NK-92 treated with Interleukin-12 subunit alpha and Interleukin-12 subunit beta, amount 100 ng/mL, for 24 hours (cell line): ENCODE data around the gene IGSF23.
"Not testable (repeated sequence)": the region's sequence is repeated elsewhere in the genome, so short reads cannot be mapped to it uniquely, and the experiment has no call there.

Source experiments
- DNase-seq: peaks from one replicate; lab custom pipeline; 2025; lab: John Stamatoyannopoulos, UW

Gene IGSF23

GRCh38 chr19:44614313-44614712 is 950 bp downstream of the IGSF23 start:
- DNase-seq: no peak

- no peak for DNase-seq
These were observed 2.5 kb downstream of the IGSF23 start for GRCh38 chr19:44615863-44616247.

DNA sequence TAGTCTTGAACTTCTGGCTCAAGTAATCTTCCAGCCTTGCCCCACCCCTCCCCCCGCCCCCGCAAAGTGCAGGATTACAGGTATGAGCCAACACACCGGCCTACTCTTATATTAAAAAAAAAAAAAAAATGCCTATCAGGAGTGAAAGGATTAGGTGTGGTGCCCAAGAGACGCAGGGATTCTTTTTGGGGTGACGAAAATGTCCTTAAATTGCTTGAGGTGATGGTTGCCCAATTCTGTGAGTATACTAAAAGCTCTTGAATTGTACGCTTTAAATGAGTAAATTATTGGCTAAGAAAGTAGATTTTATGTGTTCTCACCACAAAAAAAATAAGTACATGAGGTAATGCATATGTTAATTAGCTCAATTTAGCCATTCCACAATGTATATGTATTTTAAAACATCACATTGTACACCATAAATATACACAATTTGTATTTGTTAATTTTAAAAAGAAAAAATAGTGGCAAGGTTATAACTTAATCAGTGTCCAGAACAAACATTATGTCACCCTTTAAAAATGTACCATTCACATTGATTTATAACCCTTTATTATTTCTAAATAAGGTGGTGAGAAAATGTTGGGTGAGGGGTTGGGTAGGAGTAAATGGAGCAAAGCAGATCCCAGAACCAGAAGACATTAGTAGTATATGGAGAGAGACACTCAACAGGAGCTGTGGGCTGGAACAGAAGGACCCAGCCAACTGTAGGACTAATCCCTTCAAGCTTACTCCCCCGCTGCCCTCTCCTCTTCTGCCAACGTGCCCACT is 3.9 kb downstream of the IGSF23 start:
- no peak for DNase-seq

DNA sequence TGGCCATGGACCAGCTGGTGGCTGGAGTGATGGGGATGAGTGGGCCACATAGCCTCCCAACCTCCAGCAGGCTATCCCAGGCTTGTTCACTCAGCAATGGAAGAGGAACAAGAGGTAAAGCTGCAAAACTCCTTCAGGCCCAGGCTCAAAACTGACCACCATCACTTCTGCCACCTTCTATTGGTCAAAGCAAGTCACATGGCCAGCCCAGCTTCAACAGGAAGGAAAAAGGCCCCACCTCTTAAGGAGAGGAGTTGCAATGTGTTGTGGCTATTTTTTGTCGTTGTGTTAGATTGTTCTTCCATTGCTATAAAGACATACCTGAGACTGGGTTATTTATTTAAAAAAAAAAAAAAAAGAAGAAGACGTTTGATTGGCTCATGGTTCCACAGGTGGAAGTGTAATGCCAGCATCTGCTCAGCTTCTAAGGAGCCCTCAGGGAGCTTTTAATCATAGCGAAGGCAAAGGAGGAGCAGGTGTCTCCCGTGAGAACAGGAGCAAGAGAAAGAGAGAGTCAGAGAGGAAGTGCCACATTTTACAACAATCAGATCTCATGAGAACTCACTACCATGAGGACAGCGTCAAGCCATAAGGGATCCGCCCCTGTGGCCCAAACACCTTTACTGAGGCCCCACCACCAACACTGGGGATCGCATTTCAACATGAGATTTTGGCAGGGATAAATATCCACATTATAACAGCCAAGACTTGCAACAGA is 5.4 kb downstream of the IGSF23 start:
- no peak for DNase-seq

DNA sequence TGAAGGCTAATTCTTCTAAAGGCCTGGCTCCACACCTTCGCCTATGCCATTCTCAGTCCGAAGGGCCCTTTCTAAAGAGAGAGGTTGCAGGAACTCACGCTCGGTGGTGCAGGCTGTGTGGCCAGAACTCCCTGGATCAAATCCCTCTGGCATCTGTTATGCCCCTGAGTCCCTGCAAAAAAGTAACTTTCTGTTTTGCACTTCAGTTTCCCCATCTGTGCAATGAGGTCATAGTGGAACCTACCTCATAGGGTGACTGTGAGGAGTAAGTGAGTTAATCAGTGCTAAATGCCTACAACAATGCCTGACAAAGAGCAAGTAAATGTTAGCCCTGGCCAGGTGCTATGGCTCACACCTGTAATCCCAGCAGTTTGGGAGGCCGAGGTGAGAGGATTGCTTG is 7.3 kb downstream of the IGSF23 start:
- DNase-seq: no peak

DNA sequence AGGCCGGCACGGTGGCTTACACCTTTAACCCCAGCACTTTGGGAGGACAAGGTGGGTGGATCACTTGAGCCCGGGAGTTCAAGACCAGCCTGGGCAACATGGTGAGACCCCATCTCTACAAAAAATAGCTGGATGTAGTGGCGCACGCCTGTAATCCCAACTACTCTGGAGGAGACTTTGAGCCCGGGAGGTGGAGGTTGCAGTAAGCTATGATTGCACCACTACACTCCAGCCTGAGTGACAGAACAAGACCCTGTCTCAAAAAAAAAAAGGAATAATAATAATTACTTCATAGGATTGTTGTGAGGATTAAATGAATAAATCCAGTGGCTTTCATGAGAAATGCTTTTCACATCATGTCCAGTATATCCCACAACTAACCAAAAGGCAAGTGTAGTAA is 8.0 kb downstream of the IGSF23 start:
- DNase-seq: no peak

- DNase-seq: no peak
These were observed 9.7 kb downstream of the IGSF23 start for GRCh38 chr19:44623080-44623479.

DNA sequence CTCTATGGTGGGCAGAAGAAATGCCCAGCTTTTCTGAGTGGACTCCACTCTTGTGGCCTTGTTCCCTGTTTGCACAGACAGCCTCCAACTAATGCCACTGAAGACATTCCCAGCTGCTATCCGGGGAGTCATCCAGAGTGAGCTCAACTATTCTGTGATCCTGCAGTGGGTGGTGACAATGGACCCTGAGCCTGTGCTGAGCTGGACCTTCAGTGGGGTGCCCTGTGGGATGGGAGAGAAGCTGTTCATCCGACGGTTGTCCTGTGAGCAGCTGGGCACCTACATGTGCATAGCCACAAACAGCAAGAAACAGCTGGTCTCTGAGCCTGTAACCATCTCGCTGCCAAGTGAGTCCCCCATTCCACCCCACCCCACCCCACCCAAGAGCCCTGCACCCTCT is 10.3 kb downstream of the IGSF23 start:
- no peak for DNase-seq

DNA sequence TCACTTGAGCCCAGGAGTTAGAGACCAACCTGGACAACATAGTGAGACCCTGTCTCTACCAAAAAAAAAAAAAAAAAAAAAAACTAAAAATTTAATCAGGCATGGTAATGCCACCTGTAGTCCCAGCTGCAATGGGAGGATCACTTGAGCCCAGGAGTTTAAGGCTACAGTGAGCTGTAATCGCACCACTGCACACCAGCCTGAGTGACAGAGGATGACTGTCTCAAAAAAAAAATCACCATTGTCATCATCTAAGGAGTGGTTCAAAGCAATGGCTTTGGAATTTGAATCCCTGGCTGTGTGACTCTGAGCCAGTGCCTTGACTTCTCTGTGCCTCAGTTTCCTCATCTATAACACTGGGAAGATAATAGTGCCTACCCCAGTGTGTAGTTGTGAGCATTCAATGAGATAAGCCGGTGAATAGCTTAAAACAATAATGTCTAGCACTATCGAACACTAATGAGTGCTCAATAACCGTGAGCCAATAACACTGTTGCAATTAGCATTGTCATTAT is 11.5 kb downstream of the IGSF23 start:
- no peak for DNase-seq

- not testable (repeated sequence) for DNase-seq
These were observed 12.3 kb downstream of the IGSF23 start for GRCh38 chr19:44625637-44626036.

DNA sequence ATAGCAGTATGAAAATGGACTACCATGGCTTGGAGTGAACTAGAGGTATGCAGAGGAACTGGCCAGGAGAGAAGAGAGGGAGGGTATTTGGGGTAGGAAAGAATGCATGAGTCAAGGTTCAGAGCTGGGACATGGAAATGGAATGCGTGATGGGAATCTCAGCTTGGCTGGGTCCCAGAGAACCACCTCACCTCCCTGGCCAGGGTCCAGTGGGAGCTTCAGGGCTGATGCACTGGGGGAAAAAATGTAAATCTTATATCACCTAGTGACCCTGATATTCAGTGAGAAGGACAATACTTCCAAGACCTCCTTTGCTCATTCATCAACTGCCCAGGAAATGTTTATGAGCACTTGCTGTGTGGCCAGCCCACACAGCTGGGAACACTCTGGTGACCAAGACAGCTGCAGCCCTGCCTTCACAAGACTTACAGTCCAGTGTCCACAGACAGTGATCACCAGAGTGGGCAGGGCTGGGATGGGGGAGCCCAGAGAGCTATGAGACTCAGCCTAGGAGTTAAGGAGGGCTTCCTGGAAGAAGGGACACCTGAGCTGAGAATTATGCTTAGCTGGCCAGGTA is 12.8 kb downstream of the IGSF23 start:
- no peak for DNase-seq

- no peak for DNase-seq
These were observed 14.3 kb downstream of the IGSF23 start for GRCh38 chr19:44627631-44628030.

- no peak for DNase-seq
These were observed 15.4 kb downstream of the IGSF23 start for GRCh38 chr19:44628793-44629192.

DNA sequence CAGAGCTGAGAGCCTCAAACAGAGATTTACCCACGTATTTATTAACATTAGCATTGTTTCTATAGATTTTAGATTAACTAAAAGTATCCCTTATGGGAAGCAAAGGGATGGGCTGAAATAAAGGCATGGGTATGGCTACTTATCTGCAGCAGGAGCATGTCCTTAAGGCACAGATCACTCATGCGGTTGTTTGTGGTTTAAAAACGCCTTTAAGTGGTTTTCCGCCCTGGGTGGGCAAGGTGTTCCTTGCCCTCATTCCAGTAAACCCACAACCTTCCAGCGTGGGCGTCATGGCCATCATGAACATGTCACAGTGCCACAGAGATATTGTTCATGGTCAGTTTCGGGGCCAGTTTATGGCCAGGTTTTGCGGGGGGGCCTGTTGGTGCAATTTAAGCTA is 18.2 kb downstream of the IGSF23 start:
- not testable (repeated sequence) for DNase-seq

GRCh38 chr19:44634058-44634457 is 20.7 kb downstream of the IGSF23 start:
- not testable (repeated sequence) for DNase-seq

DNA sequence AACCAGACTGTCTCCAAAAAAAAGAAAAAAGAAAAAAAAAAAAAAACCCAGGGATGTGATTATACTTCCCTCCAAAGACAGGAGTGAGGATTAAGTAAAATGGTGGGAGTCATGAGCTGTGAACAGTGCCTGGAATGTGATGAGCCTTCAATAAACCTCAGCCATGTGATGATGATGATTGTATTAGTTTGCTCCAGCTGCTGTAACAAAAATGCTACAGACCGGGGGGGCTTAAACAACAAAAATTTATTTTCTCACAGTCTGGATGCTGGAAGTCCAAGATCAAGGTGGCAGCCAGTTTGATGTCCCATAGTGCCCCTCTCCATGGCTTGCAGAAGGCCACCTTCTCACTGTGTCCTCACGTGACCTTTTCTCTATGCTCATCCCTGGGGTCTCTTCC is 21.4 kb downstream of the IGSF23 start:
- no peak for DNase-seq

DNA sequence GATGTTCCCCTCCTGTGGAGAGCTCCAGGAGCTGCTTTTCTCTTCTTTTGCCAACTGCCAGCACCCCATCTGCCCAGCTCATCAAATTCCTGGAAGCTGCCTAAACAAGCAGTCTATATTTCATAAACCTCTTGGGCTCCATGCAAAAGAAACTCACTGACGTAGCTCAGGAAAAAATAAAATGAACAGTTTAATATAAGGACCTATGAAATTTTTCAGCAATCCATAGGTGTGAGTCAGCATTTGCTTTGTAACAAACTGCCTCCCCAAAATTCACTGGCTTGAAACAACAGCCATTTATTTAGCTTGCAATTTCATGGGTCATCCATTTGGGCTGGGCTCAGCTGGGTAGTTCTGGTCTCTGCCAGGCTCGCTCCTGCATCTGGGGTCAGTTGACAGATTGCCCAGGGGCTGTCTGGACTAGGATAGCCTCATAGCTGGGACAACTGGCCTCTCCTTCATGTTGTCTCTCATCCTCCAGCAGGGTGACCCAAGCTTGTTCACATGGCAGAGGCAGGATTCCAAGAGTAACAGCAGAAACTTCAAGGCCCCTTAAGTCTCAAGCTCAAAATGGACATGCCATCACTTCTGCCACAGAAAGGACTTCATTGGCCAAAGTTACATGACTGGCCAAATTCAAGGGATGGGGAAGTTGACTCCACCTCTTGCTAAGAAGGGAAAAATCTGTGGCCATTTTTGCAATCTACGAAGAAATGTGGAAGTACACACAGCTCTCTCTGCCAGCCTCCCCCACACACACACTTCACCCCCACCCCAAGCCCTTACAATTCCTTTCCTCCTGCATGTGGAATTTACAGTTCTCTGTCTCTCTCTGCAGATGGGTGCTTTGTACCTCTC is 22.4 kb downstream of the IGSF23 start:
- DNase-seq: no peak

GRCh38 chr19:44636439-44637389 is 23.4 kb downstream of the IGSF23 start:
- no peak for DNase-seq

GRCh38 chr19:44637390-44637764 is 24.0 kb downstream of the IGSF23 start:
- no peak for DNase-seq

- no peak for DNase-seq
These were observed 27.2 kb downstream of the IGSF23 start for GRCh38 chr19:44640518-44640917.
